HG03159 (cell line): ENCODE results near the gene CCNY.
"Not testable (repeated sequence)": the region's sequence is repeated elsewhere in the genome, so short reads cannot be mapped to it uniquely, and the experiment has no call there.

Source experiments
- ATAC-seq: cut with Tn5 transposase; IDR thresholded peaks from one replicate; pipeline ENCODE4 v1.9.1; 2021; ENCODE audit warnings: mild to moderate bottlenecking, moderate library complexity; ENCODE audit not compliant: unreplicated experiment

CCNY gene

GRCh38 chr10:35506741-35507140, 170.4 kb downstream of the CCNY start:
- ATAC-seq: no peak

- ATAC-seq: no peak
These were observed 171.3 kb downstream of the CCNY start for GRCh38 chr10:35507519-35508109.

- no peak for ATAC-seq
These were observed 172.3 kb downstream of the CCNY start for GRCh38 chr10:35508647-35509046.

GRCh38 chr10:35510891-35511290, 174.6 kb downstream of the CCNY start:
- ATAC-seq: no peak

GRCh38 chr10:35511647-35512046, 175.3 kb downstream of the CCNY start:
- ATAC-seq: no peak

GRCh38 chr10:35516102-35516670, 179.9 kb downstream of the CCNY start:
- ATAC-seq: no peak

GRCh38 chr10:35517431-35518181, 181.3 kb downstream of the CCNY start:
- no peak for ATAC-seq

- not testable (repeated sequence) for ATAC-seq
These were observed 181.9 kb downstream of the CCNY start for GRCh38 chr10:35518187-35518586.

GRCh38 chr10:35520996-35521395, 184.7 kb downstream of the CCNY start:
- ATAC-seq: no peak

GRCh38 chr10:35523670-35524225, 187.4 kb downstream of the CCNY start:
- ATAC-seq: peak; percentile 81

GRCh38 chr10:35526746-35527145, 190.4 kb downstream of the CCNY start:
- no peak for ATAC-seq

GRCh38 chr10:35532141-35532540, 195.8 kb downstream of the CCNY start:
- no peak for ATAC-seq

GRCh38 chr10:35533565-35533964, 197.3 kb downstream of the CCNY start:
- ATAC-seq: no peak

GRCh38 chr10:35535136-35535535, 198.8 kb downstream of the CCNY start:
- no peak for ATAC-seq

- ATAC-seq: no peak
These were observed 200.5 kb downstream of the CCNY start for GRCh38 chr10:35536789-35537188.

- not testable (repeated sequence) for ATAC-seq
These were observed 201.6 kb downstream of the CCNY start for GRCh38 chr10:35537925-35538324.

GRCh38 chr10:35540296-35541164, 204.2 kb downstream of the CCNY start:
- ATAC-seq: no peak

GRCh38 chr10:35541720-35542119, 205.4 kb downstream of the CCNY start:
- no peak for ATAC-seq

GRCh38 chr10:35542303-35542702, 206.0 kb downstream of the CCNY start:
- ATAC-seq: no peak

- ATAC-seq: no peak
These were observed 208.9 kb downstream of the CCNY start for GRCh38 chr10:35545079-35545657.
